Activated T-cell treated with anti-CD3 and anti-CD28 coated beads for 4 hours (primary cell): Measurements from ENCODE around the gene CLEC4M.

ENCODE experiments used
- DNase-seq: peaks from one replicate; pipeline ENCODE4 v3.0.0-alpha.2; 2020

Gene CLEC4M

GRCh38 chr19:7762719-7763293 lies at the start of gene CLEC4M:
CLEC4M (plus strand) TSS chr19:7763243; CDS start chr19:7763267, 24 bp downstream.
- DNase-seq = no peak

- DNase-seq = no peak
Measured at GRCh38 chr19:7715671-7716070, 47.4 kb upstream of the CLEC4M start.

GRCh38 chr19:7716762-7717161 lies 46.3 kb upstream of the CLEC4M start:
- no peak for DNase-seq

- DNase-seq = no peak
Measured at GRCh38 chr19:7718668-7719067, 44.4 kb upstream of the CLEC4M start.

- DNase-seq = no peak
Measured at GRCh38 chr19:7720351-7720750, 42.7 kb upstream of the CLEC4M start.

- DNase-seq = no peak
Measured at GRCh38 chr19:7722231-7722651, 40.8 kb upstream of the CLEC4M start.

- no peak for DNase-seq
Measured at GRCh38 chr19:7725791-7726190, 37.3 kb upstream of the CLEC4M start.

DNA sequence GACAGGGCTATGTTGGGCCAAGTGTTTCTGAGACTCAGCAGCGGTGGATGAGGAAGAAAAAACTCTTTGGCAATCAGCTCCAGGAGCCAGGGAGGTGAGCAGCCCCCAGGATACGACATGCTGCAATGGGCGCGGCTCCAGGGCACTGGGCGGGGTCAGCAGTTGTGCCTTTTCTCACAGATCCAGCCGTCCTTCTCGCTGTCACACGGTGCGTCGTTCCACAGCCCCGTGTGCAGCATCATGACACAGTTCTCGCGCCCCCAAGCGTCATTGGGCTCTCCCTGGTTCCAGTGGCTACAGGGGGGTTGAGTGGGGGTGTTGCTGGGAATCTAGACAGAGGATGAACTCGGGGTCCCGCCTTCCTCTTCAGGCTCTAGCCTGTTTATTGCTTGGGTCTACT lies 33.8 kb upstream of the CLEC4M start:
- no peak for DNase-seq

DNA sequence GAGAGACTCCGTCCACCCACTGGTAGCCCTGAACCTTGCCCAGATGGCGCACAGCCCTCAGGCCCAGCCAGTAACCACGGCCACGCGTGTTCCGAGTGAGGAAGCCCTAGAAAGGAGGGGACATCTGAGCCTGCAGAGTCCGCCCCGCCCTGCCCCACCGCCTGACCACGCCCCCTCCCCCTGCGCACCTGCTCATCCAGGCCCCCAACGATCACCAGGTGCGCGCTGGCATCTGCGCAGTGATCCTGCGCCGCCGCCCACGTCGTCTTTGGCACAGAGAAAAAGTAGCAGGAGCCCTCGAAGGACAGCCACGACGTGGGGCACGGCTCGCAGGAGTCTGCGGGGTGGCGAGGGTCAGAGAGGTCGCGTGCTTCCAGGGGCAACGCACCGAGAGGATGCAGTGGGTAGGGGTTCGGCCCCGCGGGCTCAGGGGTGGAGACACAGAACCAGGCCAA lies 33.2 kb upstream of the CLEC4M start:
- no peak for DNase-seq

DNA sequence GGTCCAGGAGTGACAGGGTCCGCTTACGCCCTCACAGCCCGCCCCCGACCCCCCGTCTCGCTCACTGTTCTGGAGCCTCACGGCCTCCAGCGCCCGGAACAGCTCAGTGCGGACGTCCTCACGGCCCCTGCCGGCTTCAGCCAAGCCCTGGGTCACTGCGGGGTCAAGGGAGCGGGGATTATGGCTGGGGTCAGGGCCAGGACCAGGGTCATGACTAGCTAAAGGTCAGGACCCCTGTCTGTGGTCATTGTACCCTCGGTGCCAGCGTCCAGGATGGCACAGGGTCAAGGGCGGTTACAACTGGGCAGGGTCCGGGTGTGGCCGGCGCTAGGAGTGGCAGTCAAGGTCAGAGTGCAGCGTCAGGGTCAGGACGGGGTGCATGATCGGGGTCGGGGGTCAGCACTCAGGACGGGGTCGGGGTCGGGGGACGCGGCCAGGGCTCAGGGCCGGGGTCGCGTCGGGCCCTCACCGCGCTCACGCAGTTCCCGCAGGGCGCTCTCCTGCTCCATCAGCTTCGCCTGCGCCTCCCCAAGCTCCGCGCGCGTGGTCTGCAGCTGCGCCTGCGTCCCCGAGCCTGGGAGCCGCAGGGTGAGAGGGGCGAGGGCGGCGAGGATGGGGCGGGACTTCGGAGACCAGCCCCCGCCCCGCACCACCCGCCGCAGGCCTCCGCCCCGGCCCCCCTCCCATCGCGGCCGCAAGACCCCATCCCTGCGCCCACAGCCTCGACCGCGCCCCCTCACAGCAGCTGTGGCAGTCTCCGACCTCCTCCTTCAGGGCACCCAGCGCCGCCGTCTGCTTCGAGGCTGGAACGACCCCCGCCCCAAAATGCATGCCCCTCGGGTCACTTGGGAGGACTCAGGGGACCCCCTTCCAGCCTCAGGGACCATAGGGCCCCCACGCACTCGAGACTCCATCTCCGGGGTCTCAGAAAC lies 32.5 kb upstream of the CLEC4M start:
- no peak for DNase-seq

DNA sequence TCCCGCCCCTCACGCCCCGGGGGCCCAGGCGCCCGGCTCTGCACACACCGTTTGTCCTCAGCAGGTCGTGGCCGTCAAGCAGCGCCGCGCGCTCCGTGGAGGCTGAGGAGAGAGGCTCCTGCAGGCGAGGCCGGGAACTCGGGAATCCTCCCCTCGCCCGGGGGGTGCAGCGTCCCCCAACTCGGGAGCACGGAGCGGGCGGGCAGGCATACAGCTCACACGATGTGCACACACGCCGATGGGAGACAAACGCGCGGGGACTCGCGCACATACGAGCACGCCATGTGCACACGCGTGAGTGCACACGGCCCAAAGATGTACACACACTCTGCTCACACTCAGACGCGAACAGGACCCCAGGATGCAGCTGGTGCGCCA lies 31.8 kb upstream of the CLEC4M start:
- DNase-seq = no peak

- DNase-seq = no peak
Measured at GRCh38 chr19:7731615-7732014, 31.4 kb upstream of the CLEC4M start.

DNA sequence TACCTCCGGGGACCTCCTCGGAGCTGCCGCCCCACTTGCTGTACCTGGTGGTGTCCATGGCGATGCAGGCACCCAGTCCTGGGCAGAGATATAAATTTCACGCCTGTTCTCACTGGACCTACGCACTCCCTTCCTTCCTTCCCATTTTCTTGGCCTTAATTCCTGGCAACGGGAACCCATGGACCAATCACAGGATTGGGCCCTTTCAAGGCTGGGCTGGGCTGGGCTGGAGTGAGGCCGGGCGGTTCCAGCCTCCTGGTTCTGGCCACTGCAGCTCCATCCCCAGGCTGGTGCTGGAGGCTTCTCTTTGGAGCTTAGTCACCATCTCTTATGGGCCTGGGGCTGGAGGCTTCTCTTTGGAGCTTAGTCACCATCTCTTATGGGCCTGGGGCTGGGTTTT lies 31.0 kb upstream of the CLEC4M start, which contains the start of gene CLEC4G:
Gene CLEC4G (minus strand): TSS at position 66 of the 400 bp plus-strand sequence. CDS start 8 bp downstream, at position 58.
- DNase-seq = no peak

- DNase-seq = no peak
Measured at GRCh38 chr19:7733376-7733775, 29.7 kb upstream of the CLEC4M start.

DNA sequence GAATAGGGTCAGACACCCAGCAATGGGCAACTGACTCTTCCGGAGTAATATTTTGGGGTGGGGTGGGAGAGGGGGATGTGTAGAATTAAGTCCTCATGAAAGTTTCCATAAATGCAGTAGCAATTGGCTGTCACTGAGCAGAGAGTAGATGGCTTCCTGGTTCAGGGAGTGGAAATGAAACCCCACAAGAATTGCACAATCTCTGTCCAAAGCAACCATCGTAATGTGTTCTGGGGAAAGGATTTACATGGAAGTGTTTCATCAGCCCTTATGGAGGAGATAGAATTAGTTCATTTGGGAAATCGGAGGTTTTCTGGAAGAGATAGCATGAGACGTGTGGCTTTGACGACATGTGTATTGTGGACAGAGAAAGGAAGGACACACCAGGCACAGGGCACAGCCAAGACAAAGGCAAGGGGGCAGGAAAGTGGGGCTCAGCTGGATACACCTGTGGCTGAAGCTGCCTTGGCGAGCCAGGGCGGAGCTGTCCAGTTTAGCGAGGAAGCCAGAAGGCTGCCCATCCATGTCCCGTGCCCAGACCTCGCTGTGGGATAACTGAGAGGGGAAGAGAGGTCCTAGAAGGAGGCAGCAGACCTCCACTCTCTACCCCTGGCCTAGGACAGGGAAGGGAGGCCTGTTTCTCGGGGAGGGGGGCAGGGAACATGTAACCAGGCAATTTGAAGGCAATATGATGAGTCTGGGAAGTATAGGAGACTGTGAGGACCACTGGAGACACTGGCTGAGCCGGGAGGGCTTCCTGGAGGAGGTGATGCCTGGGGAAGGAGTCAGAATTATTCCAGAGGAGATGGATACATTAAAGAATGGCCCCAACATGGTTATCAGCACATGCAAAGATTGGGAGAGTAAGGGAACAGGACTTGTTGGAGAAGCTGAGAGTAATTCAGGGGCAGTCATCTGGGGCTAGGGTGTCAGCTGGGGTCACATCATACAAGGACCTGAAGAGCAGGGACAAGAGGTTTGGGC lies 28.5 kb upstream of the CLEC4M start:
- DNase-seq = no peak

- DNase-seq = no peak
Measured at GRCh38 chr19:7736148-7736547, 26.9 kb upstream of the CLEC4M start.

- DNase-seq = no peak
Measured at GRCh38 chr19:7737215-7737614, 25.8 kb upstream of the CLEC4M start.

GRCh38 chr19:7738023-7738422 lies 25.0 kb upstream of the CLEC4M start:
- DNase-seq = no peak

DNA sequence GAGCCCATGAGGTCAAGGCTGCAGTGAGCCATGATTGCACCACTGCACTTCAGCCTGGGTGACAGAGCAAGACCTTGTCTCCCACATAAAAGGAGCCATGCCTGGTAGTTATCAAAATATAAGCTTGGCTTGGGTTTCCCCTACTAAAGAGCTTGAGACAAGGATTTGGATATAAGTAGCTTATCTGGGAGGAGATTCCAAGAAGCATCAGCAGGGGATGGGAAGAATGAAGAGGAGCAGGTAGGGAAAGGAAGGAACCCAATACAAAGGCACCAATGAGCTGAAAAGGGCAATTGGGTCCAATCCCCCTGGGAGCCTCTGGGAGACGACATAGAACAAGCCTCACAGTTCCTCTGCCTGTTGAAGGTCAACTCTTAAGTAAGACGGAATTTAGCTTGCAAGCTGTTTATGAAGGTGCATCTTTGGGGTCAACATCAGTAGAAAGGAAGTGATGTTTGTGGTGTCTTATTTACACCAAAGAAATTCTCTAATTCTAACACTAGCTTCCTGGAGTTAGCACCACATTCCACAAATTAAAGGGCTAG lies 23.8 kb upstream of the CLEC4M start:
- DNase-seq = no peak

DNA sequence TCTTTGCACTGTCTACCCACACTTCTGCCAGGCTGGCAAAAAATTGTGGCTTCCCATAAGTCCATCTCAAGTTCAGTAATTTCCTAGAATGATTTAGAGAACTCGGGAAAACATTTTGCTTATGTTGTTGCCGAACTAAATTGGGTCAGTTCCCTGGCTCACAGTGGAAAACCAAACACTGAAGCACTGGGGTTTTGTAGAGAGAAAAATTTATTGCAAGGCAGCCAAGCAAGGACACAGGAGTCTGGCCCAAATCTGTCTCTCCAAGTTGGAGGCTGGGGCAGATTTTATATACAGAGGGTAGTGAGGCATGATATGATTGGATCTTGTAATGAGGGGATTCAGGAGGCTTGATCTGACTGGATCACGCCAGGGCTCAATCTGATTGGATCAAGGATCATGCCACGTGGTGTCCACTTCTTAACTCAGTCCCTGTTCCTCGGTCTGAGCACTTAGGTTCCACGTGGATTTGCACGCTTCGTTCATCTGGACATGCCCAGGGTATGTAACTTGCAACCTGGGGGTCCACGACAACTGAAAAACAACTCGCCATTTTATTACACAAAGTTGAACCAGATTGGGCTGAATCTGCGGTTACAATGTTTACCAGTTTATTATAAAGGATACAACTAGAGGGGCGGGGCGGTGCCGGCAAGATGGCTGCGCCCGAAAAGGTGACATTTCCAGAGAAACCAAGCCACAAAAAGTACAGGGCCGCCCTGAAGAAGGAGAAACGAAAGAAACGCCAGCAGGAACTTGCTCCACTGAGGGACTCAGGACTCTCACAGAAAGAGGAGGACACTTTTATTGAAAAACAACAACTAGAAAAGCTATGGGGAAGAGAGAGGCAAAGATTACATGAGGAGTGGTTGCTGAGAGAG lies 23.0 kb upstream of the CLEC4M start:
- no peak for DNase-seq

DNA sequence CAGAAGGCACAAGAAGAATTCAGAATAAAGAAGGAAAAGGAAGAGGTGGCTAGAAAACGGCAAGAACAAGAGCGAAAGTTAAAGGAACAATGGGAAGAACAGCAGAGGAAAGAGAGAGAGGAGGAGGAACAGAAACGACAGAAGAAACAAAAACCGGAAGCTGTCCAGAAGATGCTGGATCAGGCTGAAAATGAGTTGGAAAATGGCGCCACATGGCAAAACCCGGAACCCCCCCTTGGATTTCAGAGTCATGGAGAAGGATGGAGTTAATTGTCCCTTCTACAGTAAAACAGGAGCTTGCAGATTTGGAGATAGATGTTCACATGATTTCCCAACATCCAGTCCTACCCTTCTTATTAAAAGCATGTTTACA lies 22.4 kb upstream of the CLEC4M start:
- no peak for DNase-seq

GRCh38 chr19:7742575-7742974 lies 20.5 kb upstream of the CLEC4M start:
- DNase-seq = no peak
